Adrenal gland (tissue), 12 donors: ENCODE results near the gene MRPL51. TPM values are rescaled to one million over a fixed set of nuclear protein-coding genes. Genes with fewer than 3 reads are reported as not detected.
"Not testable (repeated sequence)": the region's sequence is repeated elsewhere in the genome, so short reads cannot be mapped to it uniquely, and the experiment has no call there.

Source experiments
- DNase-seq, 7 donors: peaks; one replicate each; pipeline ENCODE4 v3.0.0-alpha.2; 2019 to 2020
- H3K27ac ChIP-seq, 5 donors: fragments of 200-600 bp; sonication (generic) in 4 of 5; 1 replicate in 3 of 5; 2 replicates in 2 of 5; pipeline versions ENCODE4 v1.5.1 to v1.8.0; 2016 to 2020; ENCODE audit warnings: mild to moderate bottlenecking in 1 of 5
- H3K27me3 ChIP-seq: fragments of 200-600 bp; 2 replicates; pipeline ENCODE4 v1.8.0; 2021
- H3K36me3 ChIP-seq, 2 donors: fragments of 200-600 bp; replicated peaks in 1 of 2; 1 replicate in 1 of 2; 2 replicates in 1 of 2; pipeline versions ENCODE4 v1.5.1 to v1.8.0; 2018 to 2022
- H3K4me1 ChIP-seq, 2 donors: fragments of 200-600 bp; replicated peaks in 1 of 2; 1 replicate in 1 of 2; 2 replicates in 1 of 2; pipeline versions ENCODE4 v1.5.1 to v1.8.0; 2018 to 2021
- H3K4me3 ChIP-seq, 4 donors: fragments of 200-600 bp; sonication (generic) in 3 of 4; one replicate each; pipeline ENCODE4 v1.5.1; 2016 to 2018
- H3K9me3 ChIP-seq, 3 donors: fragments of 200-600 bp; sonication (generic) in 1 of 3; replicated peaks in 1 of 3; 1 replicate in 2 of 3; 2 replicates in 1 of 3; pipeline versions ENCODE4 v1.5.1 to v1.8.0; 2016 to 2021
- CTCF ChIP-seq, 6 experiments: fragments of 450-650 bp in 4 of 6; fragments of 200-600 bp in 2 of 6; sonication (generic) in 1 of 6; IDR thresholded peaks; 1 replicate in 5 of 6; 2 replicates in 1 of 6; pipeline versions ENCODE4 v1.5.1 to v1.8.0; 2016 to 2021; ENCODE audit warnings: antibody characterized with exemption in 6 of 6, mild to moderate bottlenecking in 2 of 6, moderate library complexity in 1 of 6
- POLR2A ChIP-seq, 2 donors: fragments of 450-650 bp; IDR thresholded peaks; one replicate each; pipeline ENCODE4 v1.6.1; 2017; ENCODE audit warnings: antibody characterized with exemption in 2 of 2, mild to moderate bottlenecking in 2 of 2, moderate library complexity in 1 of 2
- WGBS, 4 donors: extraction: QIAGEN DNeasy Blood & Tissue Kit in 2 of 4; methylation state at CpG; one replicate each; pipeline versions ENCODE4 v1.1.5 to v1.1.7; 2013 to 2017; 5-methylcytosine and 5-hydroxymethylcytosine counted together
- intact Hi-C, 2 donors: fragments of 100-400 bp; cut with DNase I; formaldehyde crosslinking; loops; one replicate each; pipeline versions ENCODE4 v1.14.1 to v1.15.0; 2022 to 2023
- polyA plus RNA-seq, 3 donors: library from polyadenylated mRNA; stranded (reverse); fragments of 200-250 nt in 2 of 3; fragments of 350-450 nt in 1 of 3; fragmentation: Illumina TruSeq in 1 of 3; extraction: RNeasy Lipid Tissue Mini Kit (QIAGEN cat#74804) in 1 of 3; gene quantifications; one replicate each; pipeline ENCODE4 v1.2.3, GENCODE V29; 2013 to 2014
- total RNA-seq, 9 donors: library from RNA; depleted of rRNA in 4 of 9; stranded (reverse); fragments of >200 nt in 4 of 9; fragments of 120-200 nt in 1 of 9; fragmentation: NEBNext Ultra II Directional in 1 of 9; extraction: Animal tissue kit (Norgen Biotek cat#: 25700) in 1 of 9; gene quantifications; one replicate each; pipeline versions ENCODE4 v1.1.0 to v1.2.4, GENCODE V29; 2013 to 2023
- donor health status: healthy with polysubstance abuse.
- donor health status: Bipolar disorder and iron deficiency.
- donor health status: DM: yes; HTN: yes; CAD: no.
- donor health status: DM: no; HTN: no; CAD: no.
- donor health status: DM: no; HTN: no; CAD: no.
- donor health status: DM: yes; HTN: yes; CAD: no.

The MRPL51 gene
- total and polyA plus RNA-seq, 12 donors: 64.7 to 280 (median 143) TPM

GRCh38 chr12:6538420-6539313, 45.6 kb upstream of the MRPL51 start:
- TF ChIP-seq POLR2A (IDR thresholded peaks at IDR 0.05) (peak in 1 of 2 donors; percentile 5), CTCF (IDR thresholded peaks at IDR 0.05) (no peak)
- Histone ChIP-seq H3K27me3 (no peaks in the 10 kb centered on the region), H3K36me3 (peaks cover 0 to 36% of the 10 kb centered on the region in 2 donors), H3K4me3 (no peak overlapping the region), H3K4me1 (peaks cover 36 to 53% of the 10 kb centered on the region in 2 donors), H3K27ac (peak overlapping the region in 3 of 5 donors; percentile 17 to 99 (median 97)), H3K9me3 (no peaks in the 10 kb centered on the region)
- DNase-seq: peak in 1 of 7 donors; percentile 58
- WGBS, 4 donors: 56 to 73% (median 69%) methylated on average over 13 to 24 of the region's 24 CpGs
- intact Hi-C loops: loop anchor here (10.0 kb wide), 2 partner anchors 114 to 204 kb away; no protein-coding TSS in a partner anchor

- not testable (repeated sequence) for H3K4me3 ChIP-seq, H3K9me3 ChIP-seq, H3K27me3 ChIP-seq
- DNase-seq: peak; percentile 76 to 94 (median 89)
- 11 to 21% (median 16%) methylated on average over 7 to 17 of the region's 17 CpGs for WGBS, 4 donors
- intact Hi-C loops: loop anchor here (2.0 to 10.0 kb wide), 3 partner anchors 113 to 203 kb away; no protein-coding TSS in a partner anchor
- Histone ChIP-seq H3K36me3 (peaks cover 0 to 36% of the 10 kb centered on the region in 2 donors), H3K27ac (peak overlapping the region; percentile 7 to 99 (median 61)), H3K4me1 (peaks cover 44 to 60% of the 10 kb centered on the region in 2 donors)
- TF ChIP-seq CTCF (IDR thresholded peaks at IDR 0.05): peak; percentile 76 to 90 (median 86)
These were observed 44.7 kb upstream of the MRPL51 start for GRCh38 chr12:6537580-6538419.

- no peaks in the 10 kb centered on the region for H3K27me3 ChIP-seq
- H3K36me3 ChIP-seq: peaks cover 0 to 36% of the 10 kb centered on the region in 2 donors
- H3K4me1 ChIP-seq: peaks cover 52 to 67% of the 10 kb centered on the region in 2 donors
- peak in 3 of 7 donors; percentile 14 to 63 (median 36) for DNase-seq
- WGBS, 4 donors: 59 to 70% (median 61%) methylated on average over 8 to 19 of the region's 19 CpGs
- H3K4me3 ChIP-seq: no peak overlapping the region
- intact Hi-C loops: loop anchor here (2.0 to 10.0 kb wide), 3 partner anchors 112 to 202 kb away; no protein-coding TSS in a partner anchor
- peak overlapping the region in 4 of 5 donors; percentile 20 to 99 (median 94) for H3K27ac ChIP-seq
- TF ChIP-seq POLR2A (IDR thresholded peaks at IDR 0.05) (no peak), CTCF (IDR thresholded peaks at IDR 0.05) (no peak)
- no peaks in the 10 kb centered on the region for H3K9me3 ChIP-seq
These were observed 44.0 kb upstream of the MRPL51 start for GRCh38 chr12:6536894-6537579.
